K562 (cell line): ENCODE results near the gene CT45A3. TPM values are rescaled to one million over a fixed set of nuclear protein-coding genes. Genes with fewer than 3 reads are reported as not detected.
A peak's percentile ranks its signal among the peaks of the same experiment; 100 is the strongest.

Experiments used
- ATAC-seq: fragments of 200-7000 bp; cut with Tn5 transposase; 3 replicates; pipeline ENCODE4 v1.9.1; 2020; ENCODE audit warnings: moderate library complexity
- BruUV-seq: library from RNA; stranded (reverse); fragments of 400-500 nt; replicated peaks from 2 replicates; lab custom pipeline; 2021; lab: Mats Ljungman, UMichigan
- CTCF ChIA-PET: fragments of 300-600 bp; formaldehyde crosslinking; extraction: SDS; loops from one replicate; lab custom pipeline; 2021; ENCODE audit warnings: low intra/inter-chr PET ratio; lab: Yijun Ruan, JAX
- POLR2A ChIA-PET: fragments of 300-600, 350-650 bp; sonication (Branson Sonifier 250); formaldehyde crosslinking; extraction: SDS; loops from one replicate; lab custom pipeline; 2021; ENCODE audit warnings: antibody characterized with exemption, inconsistent platforms; lab: Yijun Ruan, JAX
- DNase-seq, 4 experiments: peaks; one replicate each; pipeline versions ENCODE4 v3.0.0 to v3.0.0-alpha.2; 2011 to 2018; ENCODE audit warnings: low spot score in 3 of 4, mixed read lengths in 3 of 4; ENCODE audit errors: extremely low read depth in 1 of 4
- FAIRE-seq: peaks from 2 replicates; lab custom pipeline; 2011; peaks lifted over from hg19 to GRCh38; lab: Jason Lieb, UNC
- H2AFZ ChIP-seq: 2 replicates; pipeline ENCODE4 v1.6.0; 2011; ENCODE audit warnings: low read depth, low read length, control low read depth, inconsistent platforms
- H3K27ac ChIP-seq: fragments of 200-600 bp; 3 replicates; pipeline ENCODE4 v1.8.0; 2011; ENCODE audit warnings: low read depth, mild to moderate bottlenecking, control low read depth, inconsistent platforms, low read length, moderate library complexity, mixed read lengths; ENCODE audit errors: extremely low read depth
- H3K27me3 ChIP-seq, 2 experiments: fragments of 300-600 bp in 1 of 2; 2 replicates in 1 of 2; 3 replicates in 1 of 2; pipeline versions ENCODE4 v1.6.0 to v1.8.0; 2011; ENCODE audit warnings: inconsistent platforms in 2 of 2, low read length in 2 of 2, mild to moderate bottlenecking in 1 of 2, mixed read lengths in 1 of 2, moderate library complexity in 1 of 2; ENCODE audit not compliant: control insufficient read depth in 2 of 2, insufficient read depth in 2 of 2
- H3K36me3 ChIP-seq: fragments of 300-600 bp; 3 replicates; pipeline ENCODE4 v1.8.0; 2011; ENCODE audit warnings: mild to moderate bottlenecking, low read length, inconsistent platforms; ENCODE audit not compliant: control insufficient read depth, insufficient read depth
- H3K4me1 ChIP-seq, 2 experiments: fragments of 200-600 bp in 1 of 2; replicated peaks in 1 of 2; 2 replicates in 1 of 2; 3 replicates in 1 of 2; pipeline versions ENCODE4 v1.5.1 to v1.8.0; 2011; ENCODE audit warnings: inconsistent platforms in 2 of 2, low read length in 2 of 2, mild to moderate bottlenecking in 1 of 2, mixed read lengths in 1 of 2, moderate library complexity in 1 of 2; ENCODE audit not compliant: control insufficient read depth in 2 of 2, insufficient read depth in 2 of 2
- H3K4me2 ChIP-seq: 2 replicates; pipeline ENCODE4 v1.6.1; 2011; ENCODE audit warnings: low read length, control low read depth, inconsistent platforms, mixed read lengths; ENCODE audit not compliant: insufficient read depth
- H3K4me3 ChIP-seq: fragments of 200-600 bp; sonication (generic), shearing (Covaris generic); 2 replicates; pipeline ENCODE4 v1.5.1; 2016; ENCODE audit warnings: control low read depth, inconsistent platforms
- H3K79me2 ChIP-seq: fragments of 200-600 bp; 3 replicates; pipeline ENCODE4 v1.8.0; 2011; ENCODE audit warnings: low read length, inconsistent platforms; ENCODE audit not compliant: control insufficient read depth, insufficient read depth
- H3K9ac ChIP-seq, 2 experiments: 2 replicates each; pipeline versions ENCODE4 v1.6.0 to v1.6.1; 2011; ENCODE audit warnings: low read depth in 2 of 2, low read length in 2 of 2, control low read depth in 1 of 2, inconsistent platforms in 1 of 2, mild to moderate bottlenecking in 1 of 2, mixed read lengths in 1 of 2; ENCODE audit not compliant: insufficient read depth in 1 of 2
- H3K9me1 ChIP-seq: one replicate; pipeline ENCODE4 v1.6.0; 2011; ENCODE audit warnings: inconsistent platforms, mild to moderate bottlenecking, low read length, moderate library complexity; ENCODE audit not compliant: control insufficient read depth, insufficient read depth
- H3K9me3 ChIP-seq: replicated peaks from 2 replicates; pipeline ENCODE4 v1.5.1; 2011; ENCODE audit warnings: low read depth, low read length, inconsistent platforms; ENCODE audit not compliant: control insufficient read depth, insufficient read depth
- H4K20me1 ChIP-seq: replicated peaks from 2 replicates; pipeline ENCODE4 v1.6.1; 2011; ENCODE audit warnings: low read length, inconsistent platforms, mixed read lengths; ENCODE audit not compliant: control insufficient read depth, insufficient read depth
- BCOR ChIP-seq: fragments of 450-650 bp; IDR thresholded peaks from 2 replicates; pipeline ENCODE4 v1.6.1; 2016
- ELF4 ChIP-seq: fragments of 450-650 bp; formaldehyde crosslinking; IDR thresholded peaks from 2 replicates; pipeline ENCODE4 v1.4.0; 2022; ENCODE audit warnings: missing genetic modification characterization
- L3MBTL2 ChIP-seq: fragments of 450-650 bp; IDR thresholded peaks from 2 replicates; pipeline ENCODE4 v1.6.1; 2016; ENCODE audit warnings: mild to moderate bottlenecking, moderate library complexity
- PHB2 ChIP-seq: fragments of 450-650 bp; IDR thresholded peaks from 2 replicates; pipeline ENCODE4 v1.6.1; 2017; ENCODE audit warnings: low read depth
- SIN3A ChIP-seq, 2 experiments: fragments of 150-350 bp in 1 of 2; IDR thresholded peaks; 2 replicates each; pipeline ENCODE4 v1.6.1; 2011 to 2016; ENCODE audit warnings: borderline replicate concordance in 2 of 2, low read depth in 2 of 2, low read length in 2 of 2, mild to moderate bottlenecking in 2 of 2, moderate library complexity in 2 of 2; ENCODE audit not compliant: control insufficient read depth in 1 of 2
- TEAD1 ChIP-seq, 2 experiments: fragments of 450-650 bp in 1 of 2; sonication (generic) in 1 of 2; formaldehyde crosslinking; IDR thresholded peaks; 2 replicates each; pipeline versions ENCODE4 v1.4.0 to v1.8.0; 2020 to 2022; ENCODE audit warnings: mild to moderate bottlenecking in 2 of 2, missing genetic modification reagents in 1 of 2
- ZBTB1 ChIP-seq: sonication (generic); formaldehyde crosslinking; IDR thresholded peaks from 2 replicates; pipeline ENCODE4 v1.8.1; 2023; ENCODE audit warnings: missing genetic modification reagents, low read depth, mild to moderate bottlenecking, borderline replicate concordance
- ZBTB40 ChIP-seq, 2 experiments: fragments of 450-650 bp in 1 of 2; sonication (generic) in 1 of 2; formaldehyde crosslinking in 1 of 2; IDR thresholded peaks; 2 replicates each; pipeline versions ENCODE4 v1.7.1 to v1.9.0; 2016 to 2022; ENCODE audit warnings: inconsistent platforms in 1 of 2, mild to moderate bottlenecking in 1 of 2, missing genetic modification reagents in 1 of 2
- ZBTB49 ChIP-seq: sonication (generic); formaldehyde crosslinking; IDR thresholded peaks from 2 replicates; pipeline ENCODE4 v1.8.0; 2022; ENCODE audit warnings: missing genetic modification reagents, mild to moderate bottlenecking, borderline replicate concordance
- ZNF77 ChIP-seq: fragments of 250-450 bp; sonication (Bioruptor Pico); IDR thresholded peaks from 2 replicates; pipeline ENCODE4 v1.5.0; 2020
- WGBS: fragments of 100-300 bp; shearing (Covaris generic); methylation state at CpG from one replicate; pipeline ENCODE4 v1.1.6; 2016; ENCODE audit warnings: low coverage, mixed read lengths; ENCODE audit not compliant: insufficient coverage; ENCODE audit errors: missing lambda C conversion rate; 5-methylcytosine and 5-hydroxymethylcytosine counted together
- in situ Hi-C: fragments of 300-500 bp; cut with MboI; formaldehyde crosslinking; loops from 4 replicates; pipeline ENCODE4 v1.15.0; 2018; ENCODE audit warnings: inconsistent platforms, mixed read lengths
- intact Hi-C: fragments of 100-400 bp; cut with micrococcal nuclease; formaldehyde crosslinking; loops from 2 replicates; pipeline ENCODE4 v1.14.2; 2022
- polyA plus RNA-seq, 8 experiments: library from polyadenylated mRNA; depleted of rRNA in 4 of 8; stranded (reverse) in 5 of 8; unstranded in 3 of 8; fragments of >200 nt; fragmentation: Nextera tagmentation in 2 of 8; fragmentation: Illumina TruSeq in 1 of 8; extraction: Ambion mirVana in 2 of 8; extraction: Trizol in 1 of 8; gene quantifications; 2 replicates each; pipeline versions ENCODE4 v1.2.1 to v1.2.3, GENCODE V29; 2011 to 2014; ENCODE audit warnings: inconsistent platforms in 1 of 8, missing spikeins in 1 of 8
- total RNA-seq, 7 experiments: library from RNA; depleted of rRNA in 6 of 7; stranded (reverse); fragments of >200 nt in 6 of 7; fragmentation: Illumina TruSeq in 2 of 7; extraction: Trizol in 2 of 7; gene quantifications; 2 replicates each; pipeline versions ENCODE4 v1.2.1 to v1.2.3, GENCODE V29; 2011 to 2021; ENCODE audit warnings: low replicate concordance in 1 of 7

Gene CT45A3
- total and polyA plus RNA-seq, 9 of the 15 experiments (the other 6 are each of a cell fraction or from before 2014, with no cell fraction given), result 0.13 to 3.2 (median 0.84) TPM; not detected in 1

- ChIA-PET POLR2A (no interaction called here), CTCF (interaction anchor here (0.9 kb wide), 1 partner anchor 191 kb away, joined by 3 read pairs; no protein-coding TSS in a partner anchor)
- H3K4me1 ChIP-seq, result no peaks in the 10 kb centered on the region; a peak in 1 of 5 replicates
- DNase-seq, result peak; percentile 67 to 83 (median 70)
- H3K9ac ChIP-seq, result peak overlapping the region; percentile 40 to 74; a peak in 3 of 4 replicates
- in situ Hi-C loops (loop anchor here (25.0 kb wide), 1 partner anchor 197 kb away; no protein-coding TSS in a partner anchor), intact Hi-C loops (loop anchor here (1.0 kb wide), 1 partner anchor 192 kb away; no protein-coding TSS in a partner anchor)
- H3K4me3 ChIP-seq, result peak overlapping the region; percentile 40
- peak overlapping the region; percentile 69 for H3K4me2 ChIP-seq
- H3K27me3 ChIP-seq, result no peaks in the 10 kb centered on the region
- H3K27ac ChIP-seq, result peak overlapping the region; percentile 42; the same call in 2 of the 3 replicates
- ATAC-seq, result peak; percentile 93
- H3K9me3 ChIP-seq, result no peaks in the 10 kb centered on the region
- peak overlapping the region; percentile 85 for H2AFZ ChIP-seq
- H3K36me3 ChIP-seq, result peaks cover 3% of the 10 kb centered on the region; the same call in 1 of the 3 replicates
- H3K9me1 ChIP-seq, result no peaks in the 10 kb centered on the region
- H4K20me1 ChIP-seq, result no peaks in the 10 kb centered on the region
- no TSS peak for BruUV-seq
- peaks cover 16% of the 10 kb centered on the region; the same call in 2 of the 3 replicates for H3K79me2 ChIP-seq
- WGBS, result 25% methylated on average over 13 of the region's 18 CpGs
- peak; percentile 92 for FAIRE-seq
- 0 out of 2 replicates have a peak, but pooled peaks have one; percentile 20 for TF ChIP-seq ELF4
- TF ChIP-seq ZNF77, result no peak
- no peak for TF ChIP-seq ZBTB49 (CRISPR knock-in tag)
- no peak for TF ChIP-seq SIN3A (IDR thresholded peaks at IDR 0.05; ENCODE audit: borderline replicate concordance in 2 of 2, control insufficient read depth in 1 of 2, low read depth in 2 of 2, low read length in 2 of 2)
- TF ChIP-seq L3MBTL2, result peak; percentile 44; the same call in 1 of the 2 replicates
- TF ChIP-seq TEAD1 (CRISPR knock-in tag; IDR thresholded peaks at IDR 0.05), result no peak
- no peak for TF ChIP-seq ZBTB40 (IDR thresholded peaks at IDR 0.05)
- TF ChIP-seq ZBTB40 (CRISPR knock-in tag; IDR thresholded peaks at IDR 0.05), result no peak
- no peak for TF ChIP-seq BCOR
- no peak for TF ChIP-seq PHB2
- no peak for TF ChIP-seq ZBTB1 (CRISPR knock-in tag)
Measured at GRCh38 chrX:135740681-135741149, 27.3 kb downstream of the CT45A3 start.
